Endothelial cell of umbilical vein (primary cell): ENCODE data around the gene RFFL.

Source experiments
- EZH2 ChIP-seq: IDR thresholded peaks from 2 replicates; pipeline ENCODE4 v1.6.1; 2012; ENCODE audit warnings: borderline replicate concordance, low read depth, mild to moderate bottlenecking, moderate library complexity, low read length, inconsistent platforms; ENCODE audit not compliant: severe bottlenecking
- FOS ChIP-seq: IDR thresholded peaks from 2 replicates; pipeline ENCODE4 v1.6.1; 2011; ENCODE audit warnings: mild to moderate bottlenecking, low read length, moderate library complexity, borderline replicate concordance; ENCODE audit not compliant: insufficient read depth
- GATA2 ChIP-seq: IDR thresholded peaks from 2 replicates; pipeline ENCODE4 v1.7.0; 2011; ENCODE audit warnings: low read depth, mild to moderate bottlenecking, moderate library complexity, mixed read lengths, low read length; ENCODE audit not compliant: insufficient read length, insufficient read depth
- JUN ChIP-seq: IDR thresholded peaks from 2 replicates; pipeline ENCODE4 v1.6.1; 2011; ENCODE audit warnings: borderline replicate concordance, low read depth; ENCODE audit not compliant: insufficient read length, insufficient read depth
- MYC ChIP-seq: IDR thresholded peaks from one replicate; pipeline ENCODE4 v1.6.1; 2011; ENCODE audit warnings: mild to moderate bottlenecking, low read depth, low read length
- POLR2A ChIP-seq: IDR thresholded peaks from 2 replicates; pipeline ENCODE4 v1.6.1; 2012; ENCODE audit warnings: low read depth, mild to moderate bottlenecking, control low read depth, low read length
- POLR2AphosphoS5 ChIP-seq: IDR thresholded peaks from 2 replicates; pipeline ENCODE4 v1.6.1; 2012; ENCODE audit warnings: low read depth, mild to moderate bottlenecking, control low read depth, low read length, moderate library complexity; ENCODE audit not compliant: insufficient read depth
- TF ChIP-seq, protein P1 (sequence below), 2 donors: IDR thresholded peaks; 1 replicate in 1 of 2; 2 replicates in 1 of 2; pipeline ENCODE4 v1.5.1; 2011; ENCODE audit warnings: low read length in 2 of 2, mild to moderate bottlenecking in 2 of 2, moderate library complexity in 2 of 2, control low read depth in 1 of 2, inconsistent platforms in 1 of 2, low read depth in 1 of 2; ENCODE audit not compliant: insufficient read depth in 1 of 2; ENCODE audit errors: extremely low read depth in 1 of 2
- TF ChIP-seq, protein P2 (sequence below): IDR thresholded peaks from 2 replicates; pipeline ENCODE4 v1.6.1; 2011; ENCODE audit not compliant: insufficient read depth, insufficient read length

DNA sequence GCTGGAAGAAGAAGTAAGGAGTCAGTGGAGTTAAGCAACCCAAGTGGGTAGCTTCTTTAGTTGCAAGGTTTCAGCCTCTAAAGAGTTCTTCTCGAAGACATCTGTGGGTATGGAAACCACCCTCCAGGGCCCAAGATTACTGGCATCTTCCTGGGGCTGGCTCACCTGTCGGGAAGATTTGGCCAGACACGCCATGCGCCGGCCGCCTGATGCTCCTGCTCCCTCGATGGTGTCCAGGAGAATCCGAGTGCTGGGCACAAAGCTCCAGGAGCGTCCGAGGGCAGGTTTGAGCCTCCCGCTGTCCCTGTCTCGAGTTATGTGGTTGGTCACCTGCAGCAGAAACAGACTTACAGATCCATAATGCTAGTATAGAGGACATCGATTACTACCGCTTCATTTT lies 37.5 kb upstream of the RFFL start:
- TF ChIP-seq EZH2: no peak
- TF ChIP-seq, protein P1, sequence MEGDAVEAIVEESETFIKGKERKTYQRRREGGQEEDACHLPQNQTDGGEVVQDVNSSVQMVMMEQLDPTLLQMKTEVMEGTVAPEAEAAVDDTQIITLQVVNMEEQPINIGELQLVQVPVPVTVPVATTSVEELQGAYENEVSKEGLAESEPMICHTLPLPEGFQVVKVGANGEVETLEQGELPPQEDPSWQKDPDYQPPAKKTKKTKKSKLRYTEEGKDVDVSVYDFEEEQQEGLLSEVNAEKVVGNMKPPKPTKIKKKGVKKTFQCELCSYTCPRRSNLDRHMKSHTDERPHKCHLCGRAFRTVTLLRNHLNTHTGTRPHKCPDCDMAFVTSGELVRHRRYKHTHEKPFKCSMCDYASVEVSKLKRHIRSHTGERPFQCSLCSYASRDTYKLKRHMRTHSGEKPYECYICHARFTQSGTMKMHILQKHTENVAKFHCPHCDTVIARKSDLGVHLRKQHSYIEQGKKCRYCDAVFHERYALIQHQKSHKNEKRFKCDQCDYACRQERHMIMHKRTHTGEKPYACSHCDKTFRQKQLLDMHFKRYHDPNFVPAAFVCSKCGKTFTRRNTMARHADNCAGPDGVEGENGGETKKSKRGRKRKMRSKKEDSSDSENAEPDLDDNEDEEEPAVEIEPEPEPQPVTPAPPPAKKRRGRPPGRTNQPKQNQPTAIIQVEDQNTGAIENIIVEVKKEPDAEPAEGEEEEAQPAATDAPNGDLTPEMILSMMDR (IDR thresholded peaks at IDR 0.05; ENCODE audit: extremely low read depth in 1 of 2, insufficient read depth in 1 of 2, low read depth in 1 of 2, low read length in 2 of 2): no peak
- no peak for TF ChIP-seq POLR2A
- TF ChIP-seq, protein P2, sequence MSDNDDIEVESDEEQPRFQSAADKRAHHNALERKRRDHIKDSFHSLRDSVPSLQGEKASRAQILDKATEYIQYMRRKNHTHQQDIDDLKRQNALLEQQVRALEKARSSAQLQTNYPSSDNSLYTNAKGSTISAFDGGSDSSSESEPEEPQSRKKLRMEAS: no peak
- no peak for TF ChIP-seq POLR2AphosphoS5
- TF ChIP-seq MYC: no peak
- no peak for TF ChIP-seq JUN
- no peak for TF ChIP-seq FOS
- TF ChIP-seq GATA2: no peak
